ENCODE data around the gene CLTA. TPM values are rescaled to one million over a fixed set of nuclear protein-coding genes. Genes with fewer than 3 reads are reported as not detected.

CLTA gene
- total and polyA plus RNA-seq, 2 of the 8 experiments (the other 6 are each of a cell fraction or from before 2014, with no cell fraction given): 137 to 236 TPM

DNA sequence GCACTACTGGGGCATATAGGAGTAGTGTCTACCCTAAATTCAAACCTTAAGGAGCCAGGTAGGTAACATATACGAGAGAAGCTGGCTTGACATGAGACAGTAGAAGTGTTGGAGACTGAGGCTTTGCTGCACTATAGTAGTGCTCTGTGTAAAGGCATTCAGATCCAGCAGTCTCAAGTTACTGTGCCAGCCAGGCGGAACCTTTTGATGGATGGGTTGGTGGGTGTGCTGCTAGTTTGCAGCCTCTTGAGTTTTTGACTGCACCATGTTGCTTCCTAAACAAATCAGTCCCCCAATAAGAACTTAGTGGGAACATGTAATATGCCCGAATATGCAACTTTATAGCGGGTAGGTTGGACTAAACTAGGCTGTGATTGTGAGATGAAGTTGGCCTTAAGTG is 1.5 kb downstream of the CLTA start:
- Histone ChIP-seq H3K4me1 (replicated peaks in 1 of 4; ENCODE audit: control insufficient read depth in 3 of 4, insufficient read depth in 4 of 4, low read length in 3 of 4) (peaks cover 6 to 12% (median 10%) of the 10 kb centered on the region in 4 experiments; a peak in 6 of 7 replicates), H2AK5ac (ENCODE audit: low read depth, low read length) (no peak overlapping the region), H3K9me3 (ENCODE audit: insufficient read depth in 2 of 2, low read depth in 1 of 2, low read length in 1 of 2) (no peaks in the 10 kb centered on the region), H3K23me2 (ENCODE audit: low read depth, low read length) (peaks cover 8% of the 10 kb centered on the region), H4K91ac (replicated peaks; ENCODE audit: insufficient read length, low read length) (no peak overlapping the region), H2BK20ac (ENCODE audit: low read length) (no peak overlapping the region), H2AFZ (ENCODE audit: low read length) (no peak overlapping the region), H4K8ac (ENCODE audit: extremely low read depth, insufficient read depth, low read length) (no peak overlapping the region), H2BK120ac (replicated peaks; ENCODE audit: low read depth, low read length) (no peak overlapping the region), H4K20me1 (replicated peaks in 1 of 2; ENCODE audit: control insufficient read depth in 1 of 2, insufficient read depth in 2 of 2, low read length in 2 of 2) (peaks cover 17 to 19% of the 10 kb centered on the region in 2 experiments), H4K5ac (ENCODE audit: insufficient read length, low read depth, low read length) (no peak overlapping the region), H3K36me3 (ENCODE audit: control insufficient read depth in 2 of 4, insufficient read depth in 4 of 4, low read length in 3 of 4) (peaks cover 0 to 5% (median 2%) of the 10 kb centered on the region in 4 experiments; a peak in 2 of 8 replicates), H2BK15ac (ENCODE audit: low read length) (no peak overlapping the region), H3K4me2 (ENCODE audit: insufficient read depth in 1 of 2, low read depth in 2 of 2, low read length in 2 of 2) (peak overlapping the region; percentile 95 to 99), H3K4me3 (ENCODE audit: extremely low read depth in 1 of 4, insufficient read depth in 2 of 4, low read depth in 3 of 4, low read length in 4 of 4) (peak overlapping the region; percentile 86 to 98 (median 97); a peak in 7 of 8 replicates), H3K27me3 (replicated peaks in 1 of 4; ENCODE audit: control insufficient read depth in 3 of 4, extremely low read depth in 1 of 4, insufficient read depth in 3 of 4, low read length in 3 of 4) (no peaks in the 10 kb centered on the region), H3K4ac (replicated peaks; ENCODE audit: insufficient read length, low read depth, low read length) (no peak overlapping the region), H3K18ac (ENCODE audit: extremely low read depth, low read length) (no peak overlapping the region), H3K27ac (ENCODE audit: low read depth, low read length) (no peak overlapping the region), H2BK12ac (ENCODE audit: low read depth, low read length) (no peak overlapping the region), H2BK5ac (ENCODE audit: low read depth, low read length) (no peak overlapping the region), H3K23ac (ENCODE audit: insufficient read length) (no peak overlapping the region), H3K14ac (ENCODE audit: insufficient read length) (no peak overlapping the region), H3K56ac (replicated peaks; ENCODE audit: insufficient read length, low read depth, low read length) (no peak overlapping the region), H3K9ac (replicated peaks in 1 of 4; ENCODE audit: extremely low read depth in 1 of 4, low read depth in 3 of 4, low read length in 3 of 4) (peak overlapping the region in 1 of 4 experiments; percentile 16; a peak in 1 of 7 replicates), H3K79me2 (ENCODE audit: control insufficient read depth in 1 of 2, insufficient read depth in 2 of 2, low read length in 2 of 2) (peaks cover 36 to 61% of the 10 kb centered on the region in 2 experiments), H3K79me1 (ENCODE audit: low read depth, low read length) (peaks cover 9% of the 10 kb centered on the region)
- ChIA-PET CTCF (ENCODE audit: partially characterized antibody) (interaction anchor here (0.6 to 5.5 kb wide), 5 partner anchors 12 to 289 kb away, joined by 3 to 38 read pairs (median 5); no protein-coding TSS in a partner anchor), POLR2A (ENCODE audit: partially characterized antibody) (interaction anchor here (1.2 to 3.4 kb wide), 7 partner anchors 13 to 136 kb away, joined by 5 to 10 read pairs (median 7); partner anchors contain the start of gene GNE)
- FAIRE-seq (no peak), DNase-seq (ENCODE audit: low read depth in 1 of 2, low spot score in 2 of 2) (no peak)
- TF ChIP-seq CHD2 (IDR thresholded peaks at IDR 0.05; ENCODE audit: low read length): no peak
- TF ChIP-seq SRF (IDR thresholded peaks at IDR 0.05; ENCODE audit: low read depth, low read length): no peak
- TF ChIP-seq FOSL1 (IDR thresholded peaks at IDR 0.05; ENCODE audit: insufficient read depth, low read depth, low read length): no peak
- no peak for TF ChIP-seq NANOG (IDR thresholded peaks at IDR 0.05; ENCODE audit: insufficient read depth, low read depth, low read length, poor library complexity, severe bottlenecking)
- no peak for TF ChIP-seq ASH2L (IDR thresholded peaks at IDR 0.05; ENCODE audit: low read length)
- no peak for TF ChIP-seq CBX5 (IDR thresholded peaks at IDR 0.05; ENCODE audit: low read depth, low read length)
- no peak for TF ChIP-seq TAF1 (IDR thresholded peaks at IDR 0.05; ENCODE audit: low read depth, low read length)
- TF ChIP-seq, protein P1, sequence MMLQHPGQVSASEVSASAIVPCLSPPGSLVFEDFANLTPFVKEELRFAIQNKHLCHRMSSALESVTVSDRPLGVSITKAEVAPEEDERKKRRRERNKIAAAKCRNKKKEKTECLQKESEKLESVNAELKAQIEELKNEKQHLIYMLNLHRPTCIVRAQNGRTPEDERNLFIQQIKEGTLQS (IDR thresholded peaks at IDR 0.05; ENCODE audit: insufficient read depth, low read depth, low read length): no peak
- no peak for TF ChIP-seq PHF8 (conservative IDR thresholded peaks at IDR 0.05; ENCODE audit: low read depth, low read length)
- no peak for TF ChIP-seq YY1 (IDR thresholded peaks at IDR 0.05; ENCODE audit: low read depth, low read length)
- no peak for TF ChIP-seq HDAC6 (IDR thresholded peaks at IDR 0.05; ENCODE audit: low read depth, low read length)
- TF ChIP-seq SIN3A (conservative IDR thresholded peaks at IDR 0.05 in 1 of 2, IDR thresholded peaks at IDR 0.05 in 1 of 2; ENCODE audit: low read depth in 1 of 2, low read length in 2 of 2): no peak
- no peak for TF ChIP-seq CREB1 (IDR thresholded peaks at IDR 0.05)
- no peak for TF ChIP-seq BCL11A (IDR thresholded peaks at IDR 0.05; ENCODE audit: low read depth in 2 of 2, low read length in 2 of 2)
- WGBS, 2 experiments (ENCODE audit: extremely low coverage in 1 of 2, insufficient coverage in 1 of 2, insufficient read length in 1 of 2, insufficient replicate concordance in 2 of 2, low coverage in 1 of 2, low lambda C conversion rate in 2 of 2, missing lambda C conversion rate in 1 of 2): 83% methylated on average over 4 of the region's 4 CpGs; no CpG with 5 or more reads in 1 of the 2 experiments

Data from H1 (cell line).